Forelimb muscle (tissue), 1 donor: ENCODE data around the gene SLIT3. TPM values are rescaled to one million over a fixed set of nuclear protein-coding genes. Genes with fewer than 3 reads are reported as not detected.
"Not testable (repeated sequence)": the region's sequence is repeated elsewhere in the genome, so short reads cannot be mapped to it uniquely, and the experiment has no call there.

ENCODE experiments used
- DNase-seq: peaks from one replicate; pipeline ENCODE4 v3.0.0-alpha.2; 2013; ENCODE audit warnings: low read depth
- polyA plus RNA-seq: library from polyadenylated mRNA; unstranded; fragments of 120-200 nt; gene quantifications from one replicate; pipeline ENCODE4 v1.2.1, GENCODE V29; 2013; ENCODE audit not compliant: insufficient read length

Gene SLIT3
- polyA plus RNA-seq, 1 donor = 6.8 TPM

DNA sequence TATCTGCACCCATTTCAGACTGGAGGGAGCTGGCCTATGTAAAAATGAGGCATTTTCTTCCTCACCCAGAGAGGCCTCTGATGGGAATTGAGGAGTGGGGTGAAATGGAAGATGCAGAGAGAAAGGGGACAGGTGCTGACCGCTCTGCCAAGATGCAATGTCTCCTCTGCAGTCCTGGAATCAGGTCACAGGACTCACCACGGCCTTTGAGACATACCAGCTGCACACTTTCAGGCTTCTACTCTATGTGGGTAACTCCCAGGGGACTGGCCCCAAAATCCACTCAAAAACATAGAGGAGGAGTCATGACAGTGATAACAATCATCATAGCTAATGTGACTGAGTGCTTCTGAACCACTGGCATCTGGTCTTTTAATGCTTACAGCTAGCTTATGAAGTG, 558.6 kb downstream of the SLIT3 start:
- not testable (repeated sequence) for DNase-seq

DNA sequence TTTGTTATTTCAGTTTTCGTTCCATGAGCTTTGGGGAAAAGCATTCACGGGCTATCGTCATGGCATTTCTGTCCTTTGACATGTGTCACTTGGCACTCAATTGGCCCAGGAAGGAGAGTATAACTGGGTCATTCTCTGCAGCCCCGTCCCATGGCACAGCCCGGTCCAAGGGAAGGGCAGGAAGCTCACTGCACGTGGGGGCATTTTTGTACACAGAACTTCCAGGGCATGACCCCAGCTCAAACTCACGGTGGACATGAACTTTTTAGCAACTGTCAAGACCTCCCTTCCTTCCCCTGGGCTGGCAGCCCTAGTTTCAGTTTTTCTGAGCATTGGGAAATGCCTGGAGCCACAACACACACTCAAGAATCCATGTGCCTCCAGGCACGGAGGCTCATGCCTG, 560.1 kb downstream of the SLIT3 start:
- DNase-seq = no peak

DNA sequence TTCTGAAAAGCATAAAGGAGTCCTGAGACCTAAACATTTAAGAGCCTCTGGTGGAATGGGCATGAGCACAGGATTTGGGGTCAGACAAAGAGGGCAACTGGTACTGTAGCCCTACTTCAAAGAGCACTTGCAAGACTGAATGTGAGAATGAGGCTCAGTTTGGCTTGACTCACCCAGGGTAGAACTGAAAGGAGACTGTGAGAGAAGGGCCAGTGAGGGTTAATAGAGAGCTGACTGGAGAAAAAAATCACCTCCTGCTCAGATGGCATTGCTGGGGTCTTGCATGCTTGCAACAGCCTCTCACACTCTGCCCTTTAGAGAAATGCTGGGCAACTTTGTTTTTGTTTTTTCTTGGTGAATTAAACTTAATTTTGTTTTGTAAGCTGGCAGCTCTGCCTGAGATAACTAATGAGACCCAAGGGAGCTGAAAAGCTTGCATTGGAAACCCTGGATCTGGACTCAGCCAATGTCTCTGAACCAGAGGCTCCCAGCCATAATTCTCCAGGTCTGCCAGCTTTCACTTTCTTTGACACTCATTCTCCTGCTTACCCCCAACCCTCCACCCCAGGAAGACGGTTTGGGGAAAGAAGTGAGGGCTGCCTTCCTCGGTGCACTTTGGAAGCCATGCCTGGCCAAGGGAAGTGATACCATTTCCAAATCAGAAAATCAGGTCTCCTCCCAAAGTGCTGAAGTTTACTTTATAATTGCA, 560.7 kb downstream of the SLIT3 start:
- DNase-seq = no peak

DNA sequence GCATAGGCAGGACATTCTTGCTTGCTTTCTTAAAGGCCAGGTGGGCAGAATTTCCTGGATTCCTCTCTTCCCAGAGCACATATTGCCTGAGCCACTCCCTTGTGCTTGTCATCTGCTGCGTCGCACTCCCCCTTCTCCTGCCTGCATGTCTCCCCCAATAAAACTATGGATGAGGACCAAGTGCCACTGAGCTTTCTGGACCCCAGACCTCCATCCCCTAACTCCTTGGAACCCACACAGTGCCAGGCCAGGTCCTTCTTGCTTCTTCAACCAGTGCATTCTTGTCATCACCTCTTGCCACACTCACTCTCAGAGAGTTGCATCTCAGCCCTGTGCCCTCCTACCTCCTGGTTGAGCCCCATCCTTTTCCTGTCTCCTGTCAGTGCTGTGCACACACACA, 563.9 kb downstream of the SLIT3 start:
- DNase-seq = no peak

DNA sequence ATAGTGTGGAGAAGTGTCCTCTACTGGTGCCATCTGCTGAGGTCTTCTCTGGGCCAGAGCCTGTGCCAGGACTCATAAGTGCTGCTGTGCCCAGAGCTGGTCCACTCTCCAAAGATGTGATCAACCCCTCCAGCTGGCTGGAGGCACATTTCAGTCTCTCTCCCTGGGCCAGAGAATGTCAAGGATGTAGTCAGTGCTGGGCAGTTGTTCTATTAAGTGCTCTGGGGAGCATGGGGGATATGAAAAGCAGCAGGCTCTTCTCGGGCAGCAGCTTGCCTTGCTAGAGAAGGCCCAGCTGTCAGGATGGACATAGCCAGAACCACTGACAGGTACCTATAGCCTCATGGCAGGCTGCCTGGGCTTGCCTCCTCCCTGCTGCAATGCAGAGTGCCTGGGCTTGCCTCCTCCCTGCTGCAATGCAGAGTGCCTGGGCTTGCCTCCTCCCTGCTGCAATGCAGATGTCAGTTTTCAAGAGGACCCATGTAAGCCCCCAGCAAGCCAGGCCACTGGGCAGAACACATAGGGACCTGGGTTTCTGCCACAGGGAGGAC, 564.6 kb downstream of the SLIT3 start:
- no peak for DNase-seq

DNA sequence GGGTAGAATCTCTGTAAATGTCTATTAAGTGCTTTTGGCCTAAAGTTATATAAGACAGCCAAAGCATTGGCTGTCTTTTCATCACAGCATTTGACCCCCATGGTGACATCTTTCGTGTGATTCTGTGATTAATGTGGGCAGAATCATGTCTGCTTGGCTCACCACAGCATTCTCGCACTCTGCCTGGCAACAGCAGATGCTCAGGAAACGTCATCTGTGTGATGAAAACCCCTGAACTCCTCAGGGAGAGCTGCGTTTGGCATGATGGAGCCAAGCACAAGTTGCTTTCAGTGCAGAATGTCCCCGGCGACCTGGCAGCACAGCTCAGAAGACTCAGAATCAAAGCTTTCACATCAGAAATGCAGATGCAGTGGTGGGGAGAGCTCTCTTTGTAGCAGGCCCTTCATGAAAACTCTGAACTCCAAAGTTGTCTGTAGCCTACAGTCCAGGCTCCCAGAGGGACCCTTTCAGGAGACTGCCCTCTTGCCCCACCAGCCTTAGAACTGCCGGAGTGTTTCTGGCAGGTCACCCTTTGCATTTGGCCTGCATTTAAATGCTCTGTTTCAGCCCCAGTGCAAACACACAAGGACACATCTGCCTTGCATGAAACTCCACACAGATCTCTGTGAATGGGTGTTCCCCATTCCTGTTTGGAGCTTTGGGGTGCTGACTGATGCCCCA, 566.2 kb downstream of the SLIT3 start:
- DNase-seq = no peak

DNA sequence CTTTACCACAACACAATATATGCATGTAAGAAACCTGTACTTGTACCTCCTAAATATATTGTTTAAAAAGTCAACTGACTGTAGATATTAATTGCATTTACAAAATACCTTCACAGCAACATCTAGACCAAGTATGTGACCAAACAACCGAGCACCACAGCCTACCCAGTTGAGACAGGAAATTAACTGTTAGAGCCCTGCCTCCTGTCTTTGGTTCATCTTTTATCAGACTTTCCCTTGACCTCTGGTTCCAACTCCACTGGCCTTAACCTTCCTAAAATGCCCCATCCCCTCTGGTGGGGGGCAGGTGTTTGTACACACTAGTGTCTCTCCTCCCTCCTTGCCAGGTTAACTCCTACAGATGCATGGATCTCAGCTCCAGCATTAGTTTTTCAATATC, 566.8 kb downstream of the SLIT3 start:
- no peak for DNase-seq

DNA sequence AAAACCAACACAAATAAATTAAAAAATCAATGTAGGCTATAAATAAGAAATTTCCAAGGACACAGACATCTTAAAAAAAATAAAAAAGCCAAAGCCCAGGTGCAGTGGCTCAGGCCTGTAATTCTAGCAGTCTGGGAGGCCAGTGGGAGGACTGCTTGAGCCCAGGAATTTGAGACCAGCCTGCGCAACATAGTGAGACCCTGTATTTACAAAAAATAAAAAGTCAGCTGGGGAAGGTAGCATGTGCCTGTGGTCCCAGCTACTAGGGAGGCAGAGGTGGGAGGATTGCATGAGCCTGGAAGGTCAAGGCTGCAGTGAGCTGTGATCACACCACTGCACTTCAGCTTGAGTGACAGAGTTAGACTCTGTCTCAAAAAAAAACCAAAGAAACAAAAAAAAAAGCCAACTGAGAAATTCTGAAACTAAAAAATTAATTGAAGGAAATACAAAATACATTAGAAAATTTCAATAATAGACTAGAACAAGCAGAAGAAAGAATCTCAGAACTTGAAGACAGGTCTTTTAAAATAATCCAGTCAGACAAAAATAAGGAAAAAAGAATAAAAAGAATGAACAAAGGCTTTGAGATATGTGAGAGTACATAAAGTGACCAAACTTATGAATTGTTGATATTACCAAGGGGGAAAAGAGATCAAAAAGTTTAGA, 572.3 kb downstream of the SLIT3 start:
- no peak for DNase-seq

DNA sequence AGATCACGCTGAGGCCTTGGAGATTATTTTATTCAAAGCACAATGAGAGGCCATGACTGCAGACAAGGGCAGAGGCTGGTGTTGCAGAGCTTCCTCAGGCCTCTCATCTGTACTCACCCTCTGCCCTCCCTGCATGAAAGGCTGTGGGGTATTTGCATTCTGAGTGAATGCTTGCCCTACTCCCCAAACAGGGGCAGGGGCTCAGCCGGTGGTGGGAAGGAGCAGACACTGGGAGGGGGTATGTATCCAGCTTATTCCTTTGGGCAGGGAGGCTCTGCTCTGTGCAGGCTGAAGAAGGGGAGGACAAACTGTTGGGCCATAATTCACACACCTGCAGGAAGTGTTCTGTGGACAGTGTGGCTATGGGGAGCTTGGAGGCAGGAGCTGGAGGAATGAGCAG, 573.4 kb downstream of the SLIT3 start:
- no peak for DNase-seq

DNA sequence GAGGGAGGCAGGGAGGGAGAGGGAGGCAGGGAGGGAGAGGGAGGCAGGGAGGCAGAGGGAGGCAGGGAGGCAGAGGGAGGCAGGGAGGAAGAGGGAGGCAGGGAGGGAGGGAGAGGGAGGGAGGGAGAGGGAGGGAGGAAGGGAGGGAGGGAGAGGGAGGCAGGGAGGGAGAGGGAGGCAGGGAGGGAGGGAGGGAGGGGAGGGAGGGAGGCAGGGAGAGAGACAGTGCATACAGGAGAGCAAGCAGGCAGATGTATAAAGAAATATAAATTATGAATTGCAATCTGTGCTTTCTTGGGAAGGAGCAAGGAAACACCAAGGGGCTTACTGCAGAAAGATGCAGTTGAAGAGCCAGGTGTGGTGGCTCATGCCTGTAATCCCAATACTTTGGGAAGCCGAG, 574.6 kb downstream of the SLIT3 start:
- no peak for DNase-seq

DNA sequence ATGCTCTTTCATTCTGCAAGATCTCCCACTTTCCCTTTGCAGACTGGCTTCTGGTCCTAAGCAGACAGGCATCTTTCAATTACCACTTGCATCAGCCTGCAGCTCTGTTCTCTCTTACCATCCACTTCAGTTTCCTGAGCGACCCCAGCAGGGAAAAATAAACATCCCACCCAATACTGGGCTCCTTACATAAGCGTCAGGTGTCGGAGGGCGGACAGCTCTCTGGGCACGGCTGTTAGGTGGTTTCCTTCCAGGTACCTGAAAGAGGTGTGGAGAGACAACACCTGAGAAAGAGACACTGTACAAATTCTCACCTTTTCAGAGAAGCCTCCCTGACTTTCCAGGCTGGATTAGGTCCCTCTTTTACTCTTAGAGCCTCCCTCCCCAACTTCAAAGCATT, 576.7 kb downstream of the SLIT3 start:
- no peak for DNase-seq

DNA sequence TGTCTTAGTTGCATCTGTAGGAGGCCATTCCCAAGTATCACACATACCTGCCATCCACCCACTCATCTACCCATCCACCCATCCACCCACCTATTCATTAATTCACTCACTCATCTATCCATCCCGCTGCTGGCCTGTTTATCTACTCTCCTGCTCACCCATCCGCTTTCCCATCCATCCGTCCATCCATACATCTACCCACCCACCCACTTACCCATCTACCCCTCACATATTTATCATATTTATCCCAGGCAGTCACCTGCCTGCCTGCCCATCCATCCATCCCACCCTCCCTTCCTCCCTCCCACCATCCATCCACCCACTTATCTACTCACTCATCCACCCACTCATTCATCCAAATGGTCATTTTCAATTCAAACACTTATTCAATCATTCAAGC, 577.9 kb downstream of the SLIT3 start:
- no peak for DNase-seq

DNA sequence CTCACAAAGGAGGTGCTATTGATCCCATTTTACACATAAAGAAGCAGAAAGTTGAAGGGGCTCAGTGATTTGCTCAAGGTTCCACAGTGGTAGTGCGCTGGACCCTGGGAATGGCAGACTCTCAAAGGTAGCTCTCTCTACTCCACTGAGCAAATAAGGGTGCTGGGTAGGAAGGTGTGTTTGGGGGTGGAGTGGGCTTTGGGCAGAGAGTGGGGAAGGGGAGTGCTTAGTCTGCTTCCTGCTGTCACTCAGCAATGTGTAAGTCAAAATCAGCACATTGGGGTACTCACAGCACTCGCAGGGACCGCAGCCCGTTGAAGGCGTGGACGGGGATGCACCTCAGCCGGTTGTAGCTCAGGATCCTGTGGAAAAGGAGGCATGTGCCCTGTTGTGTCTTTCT, 579.0 kb downstream of the SLIT3 start:
- DNase-seq = no peak

DNA sequence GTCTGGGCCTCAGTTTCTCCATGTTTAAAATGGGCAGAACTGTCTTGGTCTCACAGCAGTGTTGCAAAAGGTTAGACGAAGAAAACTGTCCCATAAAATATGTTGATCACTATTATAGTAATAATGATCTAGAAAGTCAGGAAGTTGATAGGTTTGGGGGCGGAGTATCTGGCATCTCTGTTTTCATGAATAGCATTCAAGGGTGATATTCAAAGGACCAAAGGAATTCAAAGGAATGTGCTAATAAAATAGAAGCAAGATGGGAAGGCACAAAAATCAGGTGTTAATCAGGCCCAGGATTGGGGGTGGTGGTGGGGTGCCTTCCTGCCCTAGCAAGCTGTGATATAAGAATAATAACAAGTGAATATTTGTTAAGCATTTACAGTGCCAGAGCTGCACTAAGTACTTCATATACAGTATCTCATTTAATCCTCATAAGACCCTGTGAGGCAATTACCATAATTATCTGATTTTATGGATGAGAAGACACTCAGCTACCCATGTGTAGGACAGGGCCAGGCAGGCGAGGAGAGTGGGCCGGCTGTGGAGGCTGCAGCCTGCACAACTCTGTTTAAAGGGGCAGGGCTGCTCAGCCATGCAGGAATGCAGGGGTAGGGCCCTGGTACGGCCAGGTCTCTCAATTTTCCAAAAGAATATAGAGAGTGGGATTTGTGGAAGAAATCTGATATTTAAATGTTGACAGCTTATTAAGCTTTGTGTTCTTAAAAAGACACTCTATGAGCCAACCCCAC, 579.8 kb downstream of the SLIT3 start:
- DNase-seq = no peak

DNA sequence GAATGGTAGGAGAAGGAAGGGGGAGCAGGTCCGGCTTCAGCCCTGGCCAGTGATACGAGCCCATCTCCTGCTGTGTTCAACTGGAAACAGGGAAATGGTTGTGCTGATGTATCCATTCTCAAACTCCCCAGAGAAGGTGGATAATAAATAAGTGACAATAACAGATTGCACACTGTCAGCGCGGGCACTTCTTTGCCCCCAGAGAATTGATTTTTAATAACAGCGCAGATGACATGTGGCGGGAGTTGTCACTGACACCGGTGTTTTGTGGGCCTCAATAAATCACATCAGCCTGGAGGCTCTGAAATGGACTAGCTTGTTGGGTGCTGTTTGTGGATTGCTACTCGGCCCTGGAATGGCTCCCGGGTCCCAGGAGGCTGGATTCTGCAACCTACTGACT, 580.4 kb downstream of the SLIT3 start:
- DNase-seq = no peak

DNA sequence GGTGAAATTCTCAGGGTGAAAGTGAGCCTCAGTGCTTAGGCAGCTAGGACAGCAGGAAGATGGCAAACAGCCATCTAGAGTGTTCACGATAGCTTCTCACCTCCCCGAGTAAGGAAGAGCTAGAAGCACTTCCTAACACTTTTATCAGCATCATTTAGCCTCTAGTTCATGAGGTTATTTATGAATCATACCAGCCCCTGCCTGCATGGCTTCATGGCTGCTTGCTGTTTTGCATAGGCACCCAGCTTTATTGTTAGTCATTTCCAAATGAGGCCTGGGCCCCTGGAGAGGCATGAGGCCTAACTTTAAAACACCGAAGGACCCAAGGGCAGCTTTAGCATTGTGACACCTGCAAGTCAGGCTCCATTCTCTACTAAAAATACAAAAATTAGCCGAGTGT, 586.9 kb downstream of the SLIT3 start:
- DNase-seq = no peak

DNA sequence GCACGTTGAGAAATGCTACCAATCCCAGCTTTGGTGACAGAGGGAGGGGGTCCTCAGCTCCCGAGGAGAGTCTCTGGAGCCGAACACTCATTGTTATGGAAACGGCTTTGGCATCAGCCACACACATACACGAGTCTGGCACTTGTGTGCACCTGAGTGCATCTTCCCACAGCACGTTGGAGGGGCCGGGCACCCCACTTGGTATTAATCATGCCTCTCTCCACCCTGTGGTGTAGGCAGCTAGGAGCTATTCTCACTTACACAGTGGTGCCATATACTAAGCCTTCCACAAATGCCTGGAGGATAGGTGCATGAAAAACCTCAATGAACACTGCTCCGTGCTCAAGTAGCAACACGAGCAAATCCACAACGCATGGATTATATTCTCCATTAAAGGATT, 587.9 kb downstream of the SLIT3 start:
- no peak for DNase-seq

DNA sequence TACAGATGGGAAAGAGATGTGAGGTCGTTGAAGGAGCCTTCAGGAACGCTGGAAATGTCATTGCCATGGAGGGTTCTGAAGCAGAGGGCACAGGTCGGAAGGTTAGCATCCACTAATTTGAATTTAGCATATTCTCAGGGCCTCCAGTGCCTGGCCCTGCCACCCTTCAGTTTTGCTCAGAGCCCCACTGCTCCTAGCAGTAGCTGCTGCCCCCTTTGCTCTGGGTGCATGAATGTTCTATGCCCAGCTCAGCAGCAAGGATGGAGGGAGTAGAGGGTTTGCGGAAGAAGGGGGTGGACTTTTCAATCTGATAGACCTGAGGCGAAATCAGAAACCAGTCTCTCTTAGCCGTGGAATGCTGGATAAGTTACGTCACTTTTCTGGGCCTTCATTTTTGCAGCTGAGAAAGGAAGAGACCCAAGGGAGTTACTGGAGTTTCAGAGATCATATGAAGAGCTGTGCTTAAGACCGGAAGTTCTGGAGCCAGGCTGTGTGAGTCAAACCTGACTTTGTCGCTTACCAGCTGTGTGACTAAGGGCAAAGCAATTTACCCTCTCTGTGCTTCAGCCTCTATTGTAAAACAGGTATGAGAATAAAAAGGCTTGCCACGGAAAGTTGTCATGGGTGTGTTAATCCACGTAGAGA, 588.5 kb downstream of the SLIT3 start:
- peak; percentile 59 for DNase-seq

DNA sequence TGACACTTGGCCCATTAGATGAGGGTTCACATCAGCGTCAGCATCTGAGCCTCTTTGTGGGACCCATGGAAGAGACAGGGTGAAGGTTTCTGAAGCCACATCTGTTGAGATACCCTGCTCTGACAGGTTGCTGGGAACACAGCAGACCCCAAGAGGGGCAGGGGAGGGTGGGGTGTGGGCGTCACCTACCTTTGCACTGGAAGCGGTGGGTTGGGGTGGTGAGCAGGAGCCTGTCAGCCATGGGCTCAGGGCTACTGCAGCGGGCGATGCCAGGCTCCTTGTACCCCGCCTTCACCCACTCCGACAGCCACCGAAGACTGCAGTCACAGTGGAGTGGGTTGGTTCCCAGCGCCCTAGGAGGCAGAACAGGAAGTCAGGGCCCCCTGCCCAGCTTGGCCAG, 590.2 kb downstream of the SLIT3 start:
- no peak for DNase-seq

DNA sequence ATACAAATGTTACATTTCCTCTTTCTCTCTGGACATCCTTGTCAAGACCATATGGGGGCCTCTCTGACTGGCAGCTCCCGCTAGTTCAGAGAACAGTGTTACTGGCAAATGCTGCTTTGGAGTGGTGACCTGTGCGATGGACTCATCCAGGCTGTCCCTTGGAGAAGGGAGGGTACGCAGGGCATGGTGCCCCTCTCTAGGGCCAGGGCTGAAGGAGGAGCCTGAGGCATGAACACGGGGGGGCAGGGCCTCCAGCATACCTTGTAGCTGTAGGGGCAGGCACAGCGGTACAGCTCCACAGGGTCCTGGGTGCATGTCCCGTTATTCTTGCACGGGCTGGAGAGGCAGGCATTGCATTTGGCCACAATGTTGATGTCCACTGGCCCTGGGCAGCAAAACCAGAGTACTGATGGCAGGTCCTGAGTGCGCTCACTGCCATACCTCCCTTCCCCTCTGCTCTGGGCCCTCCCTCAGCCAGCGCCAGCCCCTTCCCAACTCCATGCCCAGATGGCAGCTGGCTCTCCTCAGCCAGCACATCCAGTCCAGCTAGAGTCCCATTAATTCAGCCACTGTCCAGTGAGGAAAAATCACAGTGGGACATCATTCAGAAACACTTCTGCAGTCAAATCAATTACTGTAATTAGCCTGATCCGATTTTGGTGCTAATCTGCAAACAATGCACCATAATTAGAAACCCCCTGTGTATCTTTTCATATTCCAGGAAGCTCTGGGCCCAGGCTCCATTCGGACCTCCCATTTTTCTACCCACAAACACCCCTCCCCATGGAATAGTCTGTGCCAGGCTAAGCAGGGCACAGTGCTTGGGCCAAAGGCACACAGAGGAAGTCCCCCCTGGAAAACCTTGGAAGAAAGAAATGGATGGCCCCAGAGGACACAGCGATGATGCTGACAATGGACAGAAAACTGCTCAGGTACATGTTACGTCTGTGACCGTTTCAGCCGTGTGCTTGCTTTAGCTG, 592.9 kb downstream of the SLIT3 start:
- DNase-seq = no peak
